IPS-18c (cell line): ENCODE measurements around the gene BAD.

Experiments
- H3K4me3 ChIP-seq: 2 replicates; pipeline ENCODE4 v1.7.0; 2013; ENCODE audit warnings: low read depth, mild to moderate bottlenecking, low read length, moderate library complexity; ENCODE audit not compliant: insufficient read depth
- H3K9me3 ChIP-seq: one replicate; pipeline ENCODE4 v1.6.1; 2013; ENCODE audit warnings: mild to moderate bottlenecking, low read length, moderate library complexity; ENCODE audit not compliant: control insufficient read depth, insufficient read depth

BAD gene

DNA sequence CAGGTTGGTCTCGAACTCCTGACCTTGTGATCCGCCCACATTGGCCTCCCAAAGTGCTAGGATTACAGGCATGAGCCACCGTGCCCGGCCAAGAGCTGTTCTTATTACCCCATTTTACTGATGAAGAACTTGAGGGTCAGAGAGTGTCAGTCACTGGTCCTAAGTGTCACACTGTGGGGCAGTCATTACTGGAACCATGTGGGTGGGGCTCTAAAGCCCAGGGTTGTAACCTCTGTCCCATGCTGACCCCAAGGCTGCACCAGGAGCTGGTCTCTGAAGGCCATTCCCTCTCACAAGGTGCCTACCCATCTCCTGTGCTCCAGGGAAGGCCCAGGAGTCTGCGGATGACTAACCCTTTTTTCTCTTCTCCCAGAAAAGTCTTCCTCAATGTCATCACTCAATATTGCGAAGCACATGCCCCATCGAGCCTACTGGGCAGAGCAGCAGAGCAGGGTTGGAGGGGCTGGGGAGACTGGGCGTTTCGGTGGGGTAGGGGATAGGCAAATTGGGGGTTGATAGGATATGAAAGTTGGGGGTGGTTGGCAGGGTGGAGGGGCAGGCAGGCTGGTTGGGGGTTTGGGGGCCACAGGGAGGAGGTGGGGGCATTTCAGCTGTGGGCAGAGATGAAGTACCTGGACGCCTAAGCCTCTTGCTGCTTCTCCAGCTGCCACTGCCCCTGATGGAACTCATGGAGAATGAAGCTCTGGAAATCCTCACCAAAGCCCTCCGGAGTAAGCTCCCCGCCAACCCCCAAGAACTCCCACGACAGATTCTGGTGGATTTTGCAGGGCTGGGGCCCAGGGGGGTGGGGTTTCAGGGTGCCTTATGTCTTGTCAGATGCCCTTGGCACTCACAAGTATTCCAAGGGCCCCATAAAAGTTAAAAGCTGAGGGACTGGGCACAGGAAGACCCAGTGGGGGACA lies 18.9 kb upstream of the BAD start:
- no peak overlapping the region for H3K4me3 ChIP-seq
- no peaks in the 10 kb centered on the region for H3K9me3 ChIP-seq

DNA sequence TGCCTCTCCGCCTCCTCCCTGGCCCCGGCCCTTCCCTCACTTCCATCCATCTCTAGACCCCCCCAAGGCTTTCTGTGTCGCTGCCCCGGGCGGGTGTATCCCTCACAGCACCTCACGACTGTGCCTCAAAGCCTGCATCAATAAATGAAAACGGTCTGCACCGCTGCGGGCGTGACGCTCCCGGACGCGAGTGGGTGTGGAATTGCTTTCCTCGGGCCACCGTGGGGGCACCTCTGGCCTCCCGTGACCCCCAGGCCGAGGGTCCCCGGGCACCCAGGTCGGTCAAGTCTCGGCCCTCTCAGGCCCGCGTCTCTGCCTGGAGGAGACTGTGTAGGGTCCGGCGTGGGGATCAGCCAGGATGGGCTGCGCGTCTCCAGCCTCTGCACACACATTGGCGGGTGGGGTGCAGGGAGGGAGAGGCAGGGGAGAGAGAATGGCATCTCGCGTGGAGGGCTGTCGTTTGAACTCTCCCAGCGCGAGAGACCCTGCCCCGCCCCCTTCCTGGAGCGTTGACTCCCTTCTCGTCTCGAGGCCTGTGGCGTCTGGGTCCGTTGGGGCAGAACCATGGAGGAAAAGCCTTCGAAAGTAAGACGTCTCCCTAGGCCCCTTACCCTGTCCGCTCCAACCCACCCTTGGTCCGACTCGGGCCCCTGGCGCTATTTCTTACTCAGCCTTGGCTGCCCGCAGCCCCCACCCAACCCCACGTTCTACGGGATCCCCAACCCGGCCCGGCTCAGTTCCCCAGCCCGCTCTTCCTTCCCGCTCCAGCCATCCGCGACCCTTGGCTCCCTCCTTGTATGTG lies 15.6 kb upstream of the BAD start, which contains the start of gene CATSPERZ:
CATSPERZ (plus strand) TSS at position 512 of the 802 bp plus-strand sequence; CDS start at position 565, 53 bp downstream.
- H3K9me3 ChIP-seq = peaks cover 2% of the 10 kb centered on the region
- H3K4me3 ChIP-seq = peak within 1 kb of the TSS; percentile 43

DNA sequence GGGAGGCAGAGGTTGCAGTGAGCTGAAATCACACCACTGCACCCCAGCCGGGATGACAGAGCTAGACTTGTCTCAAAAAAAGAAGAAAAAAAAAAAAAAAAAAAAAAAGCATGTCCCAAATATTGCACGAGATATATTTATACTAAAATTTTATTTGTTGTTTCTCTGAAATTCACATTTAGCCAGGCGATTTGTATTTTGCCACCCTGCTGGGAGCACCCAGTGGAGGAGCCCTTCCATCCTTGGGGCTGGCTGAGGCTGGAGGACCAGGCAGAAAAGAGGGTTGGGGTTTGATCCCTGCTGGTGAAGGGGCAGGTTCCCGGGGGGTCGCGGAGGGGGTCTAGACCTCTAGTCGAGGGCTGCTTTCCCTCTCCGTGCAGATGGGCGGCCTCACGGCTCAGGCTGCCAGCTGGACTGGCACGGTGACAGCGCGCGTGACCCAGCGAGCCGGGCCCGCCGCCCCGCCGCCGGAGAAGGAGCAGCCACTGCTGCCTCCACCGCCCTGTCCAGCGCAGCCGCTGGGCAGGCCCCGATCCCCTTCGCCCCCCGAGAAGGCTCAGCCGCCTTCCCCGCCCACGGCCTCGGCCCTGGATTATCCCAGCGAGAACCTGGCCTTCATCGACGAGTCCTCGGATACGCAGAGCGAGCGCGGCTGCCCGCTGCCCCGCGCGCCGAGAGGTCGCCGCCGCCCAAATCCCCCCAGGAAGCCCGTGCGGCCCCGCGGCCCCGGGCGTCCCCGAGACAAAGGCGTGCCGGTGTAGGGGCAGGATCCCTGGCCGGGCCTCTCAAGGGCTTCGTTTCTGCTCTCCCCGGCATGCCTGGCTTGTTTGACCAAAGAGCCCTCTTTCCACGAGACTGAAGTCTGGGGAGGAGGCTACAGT lies 14.7 kb upstream of the BAD start:
- Histone ChIP-seq H3K4me3 (peak overlapping the region; percentile 43), H3K9me3 (peaks cover 2% of the 10 kb centered on the region)

DNA sequence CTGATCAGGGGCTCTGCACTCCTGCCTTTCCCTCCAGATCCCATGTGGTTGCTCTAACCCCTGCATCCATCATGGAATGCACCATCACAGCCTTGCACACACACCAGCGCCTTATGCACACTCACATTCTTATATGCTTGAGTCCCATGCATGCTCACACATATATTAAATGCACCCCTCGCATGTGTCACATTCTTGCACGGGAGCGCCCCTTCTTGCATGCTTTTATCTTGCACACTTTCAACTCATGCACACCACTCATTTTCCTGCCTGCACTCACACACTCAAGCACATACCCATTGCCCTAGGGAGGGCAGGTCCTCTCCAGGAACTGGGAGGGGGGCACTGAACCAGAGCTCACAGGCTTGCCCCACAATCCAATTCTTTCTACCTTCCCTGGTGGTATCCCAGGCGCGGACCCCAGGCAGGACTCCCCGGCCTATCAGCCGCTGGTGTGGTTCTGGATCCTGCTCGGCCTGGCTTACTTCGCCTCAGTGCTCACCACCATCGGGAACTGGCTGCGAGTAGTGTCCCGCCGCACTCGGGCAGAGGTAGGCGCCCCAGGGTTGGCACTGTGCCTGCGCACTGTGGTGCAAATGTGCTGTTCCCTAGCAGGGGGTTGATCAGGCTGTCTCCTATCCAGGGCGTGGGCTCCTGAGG lies 13.4 kb upstream of the BAD start:
- H3K4me3 ChIP-seq = no peak overlapping the region

DNA sequence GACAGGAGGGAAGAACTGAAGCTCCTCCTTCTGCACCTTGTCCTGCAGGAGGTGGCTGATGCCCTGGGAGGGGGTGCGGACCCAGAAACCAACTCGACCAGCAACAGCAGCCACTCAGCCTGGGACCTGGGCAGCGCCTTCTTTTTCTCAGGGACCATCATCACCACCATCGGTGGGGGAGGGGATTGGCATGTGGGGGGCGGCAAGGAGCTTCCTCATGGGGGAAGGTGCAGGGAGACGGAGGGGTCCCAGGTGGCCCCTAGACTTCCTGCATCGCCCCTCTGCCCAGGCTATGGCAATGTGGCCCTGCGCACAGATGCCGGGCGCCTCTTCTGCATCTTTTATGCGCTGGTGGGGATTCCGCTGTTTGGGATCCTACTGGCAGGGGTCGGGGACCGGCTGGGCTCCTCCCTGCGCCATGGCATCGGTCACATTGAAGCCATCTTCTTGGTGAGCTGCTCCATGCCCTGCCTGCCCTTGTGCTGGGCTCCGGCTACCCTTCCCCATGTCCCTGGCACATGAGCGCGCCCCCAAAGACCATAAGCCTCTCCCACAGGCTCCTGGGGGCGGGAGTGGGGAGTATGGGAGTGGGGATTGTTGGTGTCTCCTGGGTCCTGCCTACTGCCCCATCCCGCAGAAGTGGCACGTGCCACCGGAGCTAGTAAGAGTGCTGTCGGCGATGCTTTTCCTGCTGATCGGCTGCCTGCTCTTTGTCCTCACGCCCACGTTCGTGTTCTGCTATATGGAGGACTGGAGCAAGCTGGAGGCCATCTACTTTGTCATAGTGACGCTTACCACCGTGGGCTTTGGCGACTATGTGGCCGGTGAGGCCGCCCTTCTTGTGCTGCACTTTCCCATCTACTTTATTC lies 12.6 kb upstream of the BAD start:
- Histone ChIP-seq H3K4me3 (no peak overlapping the region), H3K9me3 (peaks cover 2% of the 10 kb centered on the region)

More for the DNA sequence above, 13.4 kb upstream of the BAD start:
- peaks cover 2% of the 10 kb centered on the region for H3K9me3 ChIP-seq

DNA sequence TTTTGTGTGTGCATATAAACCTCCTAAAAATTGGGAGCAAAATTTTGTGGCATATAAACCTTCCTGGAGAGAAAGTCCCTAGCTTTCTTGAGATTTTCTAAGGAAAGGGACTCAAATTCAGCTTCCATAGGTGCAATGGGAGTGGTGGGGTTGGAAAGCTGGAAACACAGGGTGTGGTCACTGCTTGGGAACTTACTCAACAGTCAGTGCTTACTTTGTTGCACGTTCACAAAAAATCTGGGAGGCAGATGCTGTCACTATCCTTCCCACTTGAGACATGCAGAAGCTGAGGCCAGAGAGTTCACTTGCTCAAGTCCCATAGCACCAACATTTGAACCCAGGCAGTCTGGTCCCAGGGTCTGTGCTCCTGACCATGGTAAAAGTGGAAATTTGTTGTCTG lies 11.8 kb upstream of the BAD start:
- Histone ChIP-seq H3K4me3 (no peak overlapping the region), H3K9me3 (peaks cover 2% of the 10 kb centered on the region)

DNA sequence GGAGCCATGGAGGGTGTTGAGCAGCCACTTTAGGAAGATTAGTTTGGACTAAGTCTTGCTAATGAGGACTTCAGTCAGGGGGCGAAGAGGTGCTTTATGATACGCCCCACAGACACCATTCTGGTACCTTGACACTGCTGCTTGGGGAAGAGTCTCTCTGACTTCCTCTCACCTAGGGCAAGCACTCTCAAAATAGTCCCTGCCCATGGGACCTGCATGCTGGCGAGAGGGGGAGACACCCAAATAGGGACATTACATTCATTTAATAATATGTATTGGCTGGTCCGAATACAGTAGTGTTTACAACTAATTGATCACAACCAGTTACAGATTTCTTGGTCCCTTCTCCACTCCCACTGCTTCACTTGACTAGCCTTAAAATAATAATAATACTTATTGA lies 11.3 kb upstream of the BAD start:
- H3K4me3 ChIP-seq = no peak overlapping the region
- peaks cover 2% of the 10 kb centered on the region for H3K9me3 ChIP-seq

DNA sequence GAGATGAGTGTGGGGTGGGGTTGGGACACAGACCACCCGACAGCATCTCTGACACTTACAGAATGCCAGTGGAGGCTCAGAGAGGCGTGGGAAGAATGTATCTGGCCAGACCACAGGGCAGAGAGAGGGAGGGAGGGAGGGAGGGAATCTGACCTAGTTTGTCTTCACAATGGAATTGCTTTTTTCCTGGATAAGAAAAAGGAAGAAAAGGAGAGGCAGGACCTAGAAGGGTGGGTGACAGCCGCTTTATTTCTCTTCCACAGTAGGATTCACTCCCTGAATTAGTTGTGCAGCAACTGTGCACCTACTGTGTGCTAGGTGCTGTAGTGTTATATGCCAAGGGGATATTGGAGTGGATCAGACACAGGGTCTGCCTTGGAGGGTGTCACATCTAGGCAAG lies 10.3 kb upstream of the BAD start:
- no peak overlapping the region for H3K4me3 ChIP-seq
- peaks cover 2% of the 10 kb centered on the region for H3K9me3 ChIP-seq

DNA sequence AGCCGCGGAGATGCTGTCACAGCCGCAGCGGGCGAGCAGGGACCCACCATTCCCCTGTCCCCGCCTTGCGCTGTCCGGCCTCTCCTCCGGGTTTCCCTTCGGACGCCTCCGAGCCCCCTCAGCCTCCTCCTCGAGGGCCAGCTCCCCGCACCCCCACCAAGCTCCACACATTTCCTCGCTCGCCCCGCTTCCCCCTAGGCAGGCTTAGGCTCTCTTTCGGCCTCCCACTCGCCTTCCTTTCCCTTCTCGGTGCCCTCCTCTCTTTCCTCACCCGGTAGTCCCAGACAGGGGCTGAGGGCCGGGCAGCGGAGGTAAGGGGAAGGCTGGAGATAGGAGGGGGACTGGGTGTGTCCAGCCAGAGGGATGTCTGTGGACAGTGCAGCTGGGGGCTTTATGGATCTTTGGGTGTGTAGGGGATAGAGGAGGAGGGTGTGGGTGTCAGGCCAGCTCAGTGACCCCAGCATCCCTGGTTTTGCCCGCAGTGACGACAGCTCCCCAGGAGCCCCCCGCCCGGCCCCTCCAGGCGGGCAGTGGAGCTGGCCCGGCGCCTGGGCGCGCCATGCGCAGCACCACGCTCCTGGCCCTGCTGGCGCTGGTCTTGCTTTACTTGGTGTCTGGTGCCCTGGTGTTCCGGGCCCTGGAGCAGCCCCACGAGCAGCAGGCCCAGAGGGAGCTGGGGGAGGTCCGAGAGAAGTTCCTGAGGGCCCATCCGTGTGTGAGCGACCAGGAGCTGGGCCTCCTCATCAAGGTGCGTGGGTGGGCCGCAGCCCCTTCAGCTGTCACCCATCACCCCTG lies 8.2 kb upstream of the BAD start:
- Histone ChIP-seq H3K4me3 (peak overlapping the region; percentile 46), H3K9me3 (no peaks in the 10 kb centered on the region)

DNA sequence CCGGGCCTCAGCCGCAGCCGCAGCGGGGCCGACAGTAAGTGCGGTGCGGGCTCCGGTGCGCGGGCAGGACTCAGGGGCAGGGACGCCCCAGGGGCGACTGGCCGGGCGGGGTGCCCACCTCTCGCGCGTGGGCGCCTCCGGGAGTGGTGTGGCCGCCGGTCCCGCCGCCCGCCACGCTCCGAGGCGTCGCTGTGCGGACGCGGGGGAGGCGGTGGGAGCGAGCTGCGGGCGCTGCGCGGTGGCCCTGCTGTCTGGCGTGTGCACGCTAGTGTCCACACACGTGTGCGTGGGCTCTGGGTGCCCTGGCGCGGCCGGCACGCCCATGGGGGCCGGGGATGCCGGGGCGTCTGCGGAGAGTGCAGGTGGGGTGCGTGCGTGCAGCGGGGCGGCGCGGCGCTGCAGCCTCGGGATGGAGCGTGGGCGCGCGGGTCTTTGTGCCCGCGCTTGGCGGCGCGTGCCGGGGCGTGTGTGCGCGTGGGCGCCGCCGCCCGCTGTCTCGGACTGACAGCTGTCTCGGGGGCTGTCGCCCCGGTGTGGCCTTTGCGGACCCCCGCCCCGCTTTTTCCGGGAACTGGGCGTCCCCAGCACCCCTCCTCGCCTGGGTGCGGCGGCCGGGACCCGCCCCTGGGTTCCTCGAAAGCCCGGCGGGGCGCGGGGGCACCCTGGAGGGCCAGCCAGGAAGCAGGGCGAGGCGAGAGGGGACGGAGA lies 7.4 kb upstream of the BAD start:
- peak overlapping the region; percentile 46 for H3K4me3 ChIP-seq

DNA sequence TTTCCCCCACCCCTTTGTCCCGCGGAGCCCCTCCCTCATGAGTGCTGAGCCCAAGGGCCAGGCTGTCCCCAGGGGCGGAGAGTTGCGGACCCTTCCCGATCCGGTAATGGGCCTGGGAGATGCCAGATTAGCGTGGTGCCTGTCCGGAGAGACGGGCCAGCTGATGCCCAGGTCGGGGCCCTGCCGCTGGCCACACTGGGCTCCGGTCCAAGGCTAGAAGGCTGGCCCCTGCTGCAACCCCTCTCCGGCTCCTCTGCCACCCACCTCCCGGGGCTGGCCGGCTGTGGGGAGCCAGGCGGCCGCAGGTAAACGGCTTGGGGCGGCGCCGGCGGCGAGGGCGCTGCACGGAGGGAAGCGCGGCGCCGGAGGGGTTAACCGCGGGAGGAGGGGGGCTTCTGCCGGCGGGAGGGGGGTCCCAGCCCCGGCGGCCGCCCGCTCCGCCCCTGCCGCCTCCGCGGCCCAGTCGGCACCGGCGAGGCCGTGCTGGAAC lies 6.8 kb upstream of the BAD start, which contains the start of gene KCNK4:
KCNK4 (plus strand) TSS at position 41 of the 490 bp plus-strand sequence. CDS start 1,717 bp downstream, outside the sequence.
- Histone ChIP-seq H3K4me3 (peak within 1 kb of the TSS; percentile 46), H3K9me3 (no peaks in the 10 kb centered on the region)

More for the DNA sequence above, 7.4 kb upstream of the BAD start:
- no peaks in the 10 kb centered on the region for H3K9me3 ChIP-seq

DNA sequence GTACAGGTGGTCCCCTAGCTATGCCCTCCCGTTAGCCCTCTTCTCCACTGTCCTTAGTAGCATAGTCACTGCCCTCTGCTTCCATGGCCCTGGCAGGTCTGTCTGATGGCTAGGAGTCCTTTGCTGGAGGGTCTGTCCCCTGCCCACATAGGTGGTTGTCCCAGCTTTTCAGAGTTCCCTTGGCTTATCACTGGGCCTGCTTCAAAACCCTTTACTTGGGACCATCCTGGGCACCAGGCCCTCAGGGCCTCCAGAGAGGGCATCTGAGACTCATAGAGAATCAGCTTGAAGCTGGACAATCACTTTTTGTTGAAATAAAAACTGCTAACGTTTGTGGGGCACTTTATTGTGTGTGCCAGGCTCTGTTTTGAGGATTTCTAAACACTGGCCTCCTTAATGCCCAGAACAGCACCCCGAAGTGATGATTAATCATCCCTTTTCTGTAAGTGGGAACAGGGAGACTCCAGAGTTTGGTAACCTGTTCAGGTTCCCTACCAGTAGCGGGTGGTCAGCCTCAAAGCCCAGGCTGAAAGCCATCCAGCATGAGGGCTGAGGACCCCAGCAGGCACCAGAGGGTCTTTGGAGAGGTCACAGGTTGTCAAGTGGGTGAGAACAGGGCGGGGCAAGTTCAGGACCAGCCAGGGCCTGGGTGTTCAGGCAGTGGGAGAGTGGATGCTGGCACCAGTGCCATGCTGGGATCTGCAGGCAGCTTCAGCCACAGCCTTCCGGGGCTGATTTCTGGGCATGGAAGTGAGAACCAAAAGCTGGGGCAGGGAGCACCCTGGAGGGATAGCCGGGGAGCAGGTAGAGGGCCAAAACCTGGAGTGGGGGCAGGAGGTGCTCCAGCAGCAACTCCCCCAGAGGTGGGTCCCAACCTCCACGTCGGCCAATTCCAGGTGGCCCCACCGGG lies 6.1 kb upstream of the BAD start:
- H3K4me3 ChIP-seq = peak overlapping the region; percentile 46; the same call in 1 of the 2 replicates
- H3K9me3 ChIP-seq = no peaks in the 10 kb centered on the region

DNA sequence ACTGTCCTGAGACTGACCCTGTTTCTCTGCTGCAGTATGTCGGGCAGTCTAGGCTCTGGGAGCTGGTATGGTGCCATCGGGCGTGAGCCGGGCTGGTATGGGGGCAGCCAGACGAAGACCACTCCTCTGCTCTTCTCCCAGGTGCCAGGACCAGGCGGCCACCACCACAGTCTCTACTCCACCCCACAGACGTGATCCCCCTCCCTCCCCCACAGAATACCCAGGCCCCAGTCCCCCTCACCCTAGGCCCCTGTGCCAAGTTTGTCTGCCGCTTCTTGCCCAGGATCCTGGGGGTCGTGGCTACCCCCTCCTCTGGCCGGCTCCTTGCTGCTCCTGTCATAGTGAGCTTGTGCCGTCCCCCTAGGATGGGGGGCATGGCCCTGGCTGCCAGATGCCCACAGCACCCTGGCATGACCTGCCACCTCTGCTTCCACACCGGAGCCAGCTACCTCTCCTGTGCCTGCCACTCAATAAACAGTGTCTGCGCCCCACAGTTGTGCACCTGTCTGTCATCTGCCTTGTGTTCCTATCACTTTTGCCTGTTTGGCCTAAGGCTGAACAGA lies 4.6 kb upstream of the BAD start:
- no peak overlapping the region for H3K4me3 ChIP-seq
- H3K9me3 ChIP-seq = no peaks in the 10 kb centered on the region
